Measurements from ENCODE around the gene PSENEN. TPM values are rescaled to one million over a fixed set of nuclear protein-coding genes. Genes with fewer than 3 reads are reported as not detected.
A peak's percentile ranks its signal among the peaks of the same experiment; 100 is the strongest.

The PSENEN gene
- total and polyA plus RNA-seq, 2 experiments from 2014 or later, result 20.6 to 175 TPM

- TF ChIP-seq REST (IDR thresholded peaks at IDR 0.05; ENCODE audit: unreplicated experiment) (no peak), ZNF331 (CRISPR knock-in tag; IDR thresholded peaks at IDR 0.05; ENCODE audit: low read depth) (no peak), ZNF114 (CRISPR knock-in tag; IDR thresholded peaks at IDR 0.05) (peak; percentile 87; the same call in 1 of the 2 replicates), CREB1 (CRISPR knock-in tag; IDR thresholded peaks at IDR 0.05; ENCODE audit: low read depth) (0 out of 2 replicates have a peak, but pooled peaks have one; percentile 25), JUNB (IDR thresholded peaks at IDR 0.05; ENCODE audit: unreplicated experiment) (no peak), STAT1 (IDR thresholded peaks at IDR 0.05; ENCODE audit: unreplicated experiment) (no peak)
- TF ChIP-seq, protein P1, sequence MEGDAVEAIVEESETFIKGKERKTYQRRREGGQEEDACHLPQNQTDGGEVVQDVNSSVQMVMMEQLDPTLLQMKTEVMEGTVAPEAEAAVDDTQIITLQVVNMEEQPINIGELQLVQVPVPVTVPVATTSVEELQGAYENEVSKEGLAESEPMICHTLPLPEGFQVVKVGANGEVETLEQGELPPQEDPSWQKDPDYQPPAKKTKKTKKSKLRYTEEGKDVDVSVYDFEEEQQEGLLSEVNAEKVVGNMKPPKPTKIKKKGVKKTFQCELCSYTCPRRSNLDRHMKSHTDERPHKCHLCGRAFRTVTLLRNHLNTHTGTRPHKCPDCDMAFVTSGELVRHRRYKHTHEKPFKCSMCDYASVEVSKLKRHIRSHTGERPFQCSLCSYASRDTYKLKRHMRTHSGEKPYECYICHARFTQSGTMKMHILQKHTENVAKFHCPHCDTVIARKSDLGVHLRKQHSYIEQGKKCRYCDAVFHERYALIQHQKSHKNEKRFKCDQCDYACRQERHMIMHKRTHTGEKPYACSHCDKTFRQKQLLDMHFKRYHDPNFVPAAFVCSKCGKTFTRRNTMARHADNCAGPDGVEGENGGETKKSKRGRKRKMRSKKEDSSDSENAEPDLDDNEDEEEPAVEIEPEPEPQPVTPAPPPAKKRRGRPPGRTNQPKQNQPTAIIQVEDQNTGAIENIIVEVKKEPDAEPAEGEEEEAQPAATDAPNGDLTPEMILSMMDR (conservative IDR thresholded peaks at IDR 0.05; ENCODE audit: low read depth in 2 of 2), result no peak; a peak in 1 of 4 replicates
These were observed 4.8 kb upstream of the PSENEN start (continued) for GRCh38 chr19:35740423-35741202.

- Mint-ChIP-seq H3K36me3 (ENCODE audit: low read depth) (peaks cover 32% of the 10 kb centered on the region), H3K4me3 (peak overlapping the region; percentile 83), H3K9me3 (no peaks in the 10 kb centered on the region; the same call in 2 of the 3 replicates), H3K27ac (peak overlapping the region; percentile 98), H3K4me1 (peaks cover 15% of the 10 kb centered on the region), H3K27me3 (ENCODE audit: insufficient read depth, low read depth, poor library complexity) (peaks cover 5% of the 10 kb centered on the region)
- Histone ChIP-seq H3K4me2 (peak overlapping the region; percentile 91), H3K36me3 (ENCODE audit: insufficient read depth) (peaks cover 4% of the 10 kb centered on the region; the same call in 1 of the 2 replicates), H4K20me1 (replicated peaks; ENCODE audit: insufficient read depth) (no peaks in the 10 kb centered on the region), H2AFZ (no peak overlapping the region), H3K4me3 (peak overlapping the region; percentile 96), H3F3A (replicated peaks; ENCODE audit: low read depth) (peaks cover 10% of the 10 kb centered on the region), H3K27me3 (ENCODE audit: insufficient read depth) (no peaks in the 10 kb centered on the region), H3K27ac (ENCODE audit: low read depth) (peak overlapping the region; percentile 96), H3K4me1 (ENCODE audit: insufficient read depth) (peaks cover 7% of the 10 kb centered on the region; the same call in 1 of the 2 replicates), H3K9me2 (ENCODE audit: insufficient read depth) (no peaks in the 10 kb centered on the region), H3K79me2 (replicated peaks; ENCODE audit: insufficient read depth) (peaks cover 5% of the 10 kb centered on the region)
- TF ChIP-seq, protein P1 (conservative IDR thresholded peaks at IDR 0.05; ENCODE audit: low read depth in 2 of 2), result peak in 1 of 2 experiments; percentile 52; a peak in 3 of 4 replicates
- TF ChIP-seq NANOG (IDR thresholded peaks at IDR 0.05; ENCODE audit: borderline replicate concordance), result no peak
- ATAC-seq (peak; percentile 2), DNase-seq (ENCODE audit: low spot score) (no peak)
These were observed 4.3 kb upstream of the PSENEN start for GRCh38 chr19:35741203-35741515.

Measured in GM23338 (cell line).